ENCODE data around the gene KRT4.
"Not testable (repeated sequence)": the region's sequence is repeated elsewhere in the genome, so short reads cannot be mapped to it uniquely, and the experiment has no call there.

The KRT4 gene

DNA sequence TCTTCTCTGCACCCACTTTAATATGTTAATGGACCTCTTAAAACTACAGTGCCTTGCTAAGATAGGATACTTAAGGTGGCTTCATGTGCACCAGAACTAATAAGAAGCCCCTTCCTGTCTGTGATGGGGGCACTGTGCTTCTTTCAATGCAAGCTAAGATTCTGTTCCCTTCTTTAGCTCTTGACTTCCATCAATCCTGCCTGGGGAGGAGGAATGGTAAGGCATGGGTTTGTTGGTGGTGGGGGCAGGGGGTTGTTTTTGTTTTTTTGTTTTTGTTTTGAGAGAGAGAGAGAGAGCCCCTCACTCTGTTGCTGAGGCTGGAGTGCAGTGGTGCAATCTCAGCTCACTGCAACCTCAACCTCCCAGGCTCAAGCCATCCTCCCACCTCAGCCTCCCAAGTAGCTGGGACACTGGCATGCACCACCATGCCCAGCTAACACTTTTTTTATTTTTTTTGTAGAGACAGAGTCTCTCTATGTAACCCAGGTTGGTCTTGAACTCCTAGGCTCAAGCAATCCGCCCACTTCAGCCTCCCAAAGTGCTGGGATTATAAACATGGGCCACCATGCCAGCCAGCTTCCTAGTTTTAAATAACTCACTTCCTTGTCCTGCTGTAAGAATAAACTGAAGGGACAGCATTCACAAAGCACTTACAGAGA, 13.5 kb downstream of the KRT4 start:
- Mint-ChIP-seq H3K36me3 (ENCODE audit: low read depth) (no peaks in the 10 kb centered on the region), H3K9me3 (no peaks in the 10 kb centered on the region), H3K4me3 (no peak overlapping the region), H3K27me3 (no peaks in the 10 kb centered on the region), H3K4me1 (ENCODE audit: low read depth) (no peaks in the 10 kb centered on the region), H3K27ac (no peak overlapping the region)
- intact Hi-C loops (cut with micrococcal nuclease) = no loop called here

DNA sequence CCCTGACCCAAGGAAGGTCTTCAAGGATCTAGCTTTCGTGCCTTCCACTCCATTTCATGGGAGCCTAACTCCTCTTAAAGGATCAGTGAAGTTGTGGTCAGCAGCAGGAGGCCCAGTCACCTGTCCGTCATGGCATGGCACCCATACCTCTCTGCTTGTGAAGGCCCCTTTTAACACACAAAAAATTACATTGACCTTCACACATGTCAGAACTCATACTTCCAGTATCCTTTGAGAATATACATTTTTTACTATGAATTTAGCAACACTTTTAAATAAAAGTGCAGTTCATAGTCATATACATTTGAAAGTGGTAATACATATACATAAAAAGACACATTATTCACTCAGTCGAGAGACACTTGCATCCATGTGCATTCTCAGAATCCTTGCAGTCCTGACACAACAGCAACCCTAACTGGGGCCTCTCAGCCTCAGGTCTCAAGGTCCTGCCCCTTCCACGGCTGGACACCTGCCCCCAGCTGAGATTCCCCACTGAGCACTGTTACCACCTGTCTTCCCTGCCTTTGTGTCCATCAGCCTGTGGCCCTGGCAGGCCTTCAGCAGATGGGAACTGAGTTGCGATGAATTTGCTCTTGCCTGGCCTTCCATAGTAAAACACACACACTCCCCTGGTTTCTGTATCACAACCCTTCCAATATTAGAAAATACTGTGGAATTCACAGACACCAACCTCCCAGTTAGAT, 14.3 kb downstream of the KRT4 start:
- Mint-ChIP-seq H3K36me3 (ENCODE audit: low read depth) (no peaks in the 10 kb centered on the region), H3K27ac (no peak overlapping the region), H3K4me1 (ENCODE audit: low read depth) (no peaks in the 10 kb centered on the region), H3K27me3 (no peaks in the 10 kb centered on the region), H3K4me3 (no peak overlapping the region), H3K9me3 (no peaks in the 10 kb centered on the region)
- intact Hi-C loops (cut with micrococcal nuclease) = no loop called here

GRCh38 chr12:52798671-52799504, 15.0 kb downstream of the KRT4 start:
- no peaks in the 10 kb centered on the region for H3K36me3 Mint-ChIP-seq (ENCODE audit: low read depth)
- no peaks in the 10 kb centered on the region for H3K9me3 Mint-ChIP-seq
- intact Hi-C loops (cut with micrococcal nuclease) = no loop called here

GRCh38 chr12:52798003-52798670, 15.8 kb downstream of the KRT4 start:
- Mint-ChIP-seq H3K9me3 (no peaks in the 10 kb centered on the region), H3K4me3 (no peak overlapping the region), H3K27me3 (no peaks in the 10 kb centered on the region), H3K27ac (no peak overlapping the region), H3K4me1 (ENCODE audit: low read depth) (no peaks in the 10 kb centered on the region), H3K36me3 (ENCODE audit: low read depth) (no peaks in the 10 kb centered on the region)
- intact Hi-C loops (cut with micrococcal nuclease) = no loop called here

More at GRCh38 chr12:52798671-52799504, 15.0 kb downstream of the KRT4 start:
- no peak overlapping the region for H3K4me3 Mint-ChIP-seq
- H3K27me3 Mint-ChIP-seq = no peaks in the 10 kb centered on the region
- H3K27ac Mint-ChIP-seq = no peak overlapping the region
- no peaks in the 10 kb centered on the region for H3K4me1 Mint-ChIP-seq (ENCODE audit: low read depth)

DNA sequence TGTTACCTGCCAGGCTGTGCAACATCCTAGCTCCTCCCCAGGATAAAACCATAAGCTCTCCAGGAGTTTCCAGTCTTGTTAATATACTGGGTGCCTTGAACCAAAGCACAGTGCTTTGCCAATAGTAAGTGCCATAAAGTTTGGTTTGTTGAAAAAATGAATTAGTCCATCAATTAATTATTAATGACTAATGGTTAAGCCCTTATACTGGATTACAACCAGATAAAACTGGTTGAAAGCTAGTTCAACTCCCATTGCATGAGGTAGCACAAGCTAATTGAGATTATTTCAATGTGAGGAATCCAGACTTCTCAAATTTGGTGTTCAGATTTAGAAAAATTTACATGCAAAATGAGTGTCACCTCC, 16.4 kb downstream of the KRT4 start:
- no peaks in the 10 kb centered on the region for H3K36me3 Mint-ChIP-seq (ENCODE audit: low read depth)
- no peaks in the 10 kb centered on the region for H3K9me3 Mint-ChIP-seq
- no peaks in the 10 kb centered on the region for H3K27me3 Mint-ChIP-seq
- H3K4me1 Mint-ChIP-seq (ENCODE audit: low read depth) = no peaks in the 10 kb centered on the region
- H3K27ac Mint-ChIP-seq = no peak overlapping the region
- H3K4me3 Mint-ChIP-seq = no peak overlapping the region
- intact Hi-C loops (cut with micrococcal nuclease) = no loop called here

- Mint-ChIP-seq H3K27ac (no peak overlapping the region), H3K9me3 (no peaks in the 10 kb centered on the region), H3K4me1 (ENCODE audit: low read depth) (no peaks in the 10 kb centered on the region), H3K4me3 (no peak overlapping the region), H3K36me3 (ENCODE audit: low read depth) (no peaks in the 10 kb centered on the region), H3K27me3 (no peaks in the 10 kb centered on the region)
- intact Hi-C loops (cut with micrococcal nuclease) = no loop called here
Measured at GRCh38 chr12:52796839-52797528, 16.9 kb downstream of the KRT4 start.

GRCh38 chr12:52796429-52796794, 17.5 kb downstream of the KRT4 start:
- H3K4me3 Mint-ChIP-seq = no peak overlapping the region
- no peak overlapping the region for H3K27ac Mint-ChIP-seq
- no peaks in the 10 kb centered on the region for H3K9me3 Mint-ChIP-seq
- H3K4me1 Mint-ChIP-seq (ENCODE audit: low read depth) = no peaks in the 10 kb centered on the region
- no peaks in the 10 kb centered on the region for H3K36me3 Mint-ChIP-seq (ENCODE audit: low read depth)
- intact Hi-C loops (cut with micrococcal nuclease) = no loop called here
- H3K27me3 Mint-ChIP-seq = peaks cover 3% of the 10 kb centered on the region

DNA sequence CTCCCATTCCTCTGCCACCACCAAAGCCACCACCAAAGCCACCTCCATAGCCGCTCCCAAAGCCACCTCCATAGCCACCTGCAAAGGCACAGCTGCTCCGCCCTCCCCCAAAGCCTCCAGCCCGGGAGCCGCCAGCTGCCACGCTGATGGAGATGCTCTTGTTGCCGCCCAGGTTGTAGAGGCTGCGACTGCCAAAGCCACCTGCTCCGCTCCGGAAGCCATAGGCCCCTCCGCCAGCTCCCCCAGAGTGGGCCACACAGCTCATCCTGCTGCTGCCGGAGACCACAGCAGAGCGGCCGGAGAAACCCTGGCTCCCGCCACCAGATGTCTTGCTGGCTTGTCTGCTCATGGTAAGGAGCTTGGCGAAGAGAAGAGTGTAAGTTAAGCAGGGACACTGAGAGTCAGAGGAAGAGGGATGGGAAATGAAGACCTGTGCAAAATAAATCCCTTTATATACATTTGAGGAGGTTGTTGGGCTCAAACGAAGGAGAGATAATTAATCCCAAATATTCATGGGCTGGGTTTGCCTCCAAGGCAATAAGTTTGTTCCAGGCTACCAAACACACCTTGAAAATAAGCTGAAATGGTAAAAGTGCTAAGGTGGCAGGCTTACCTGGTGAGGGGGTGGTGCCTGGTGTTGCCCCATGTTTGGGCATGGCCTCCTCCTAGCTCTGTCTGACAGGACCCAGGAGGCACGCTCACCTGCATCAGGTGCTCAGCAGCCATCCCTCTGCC, 18.1 kb downstream of the KRT4 start, which contains the start of gene KRT3:
Gene KRT3 (minus strand): TSS at position 424 of the 735 bp plus-strand sequence. CDS start 75 bp downstream, at position 349.
- Mint-ChIP-seq H3K9me3 (no peaks in the 10 kb centered on the region), H3K27me3 (peaks cover 9% of the 10 kb centered on the region), H3K4me3 (no peak within 1 kb of the TSS), H3K4me1 (ENCODE audit: low read depth) (no peaks in the 10 kb centered on the region), H3K27ac (no peak within 1 kb of the TSS), H3K36me3 (ENCODE audit: low read depth) (no peaks in the 10 kb centered on the region)
- intact Hi-C loops (cut with micrococcal nuclease) = no loop called here

DNA sequence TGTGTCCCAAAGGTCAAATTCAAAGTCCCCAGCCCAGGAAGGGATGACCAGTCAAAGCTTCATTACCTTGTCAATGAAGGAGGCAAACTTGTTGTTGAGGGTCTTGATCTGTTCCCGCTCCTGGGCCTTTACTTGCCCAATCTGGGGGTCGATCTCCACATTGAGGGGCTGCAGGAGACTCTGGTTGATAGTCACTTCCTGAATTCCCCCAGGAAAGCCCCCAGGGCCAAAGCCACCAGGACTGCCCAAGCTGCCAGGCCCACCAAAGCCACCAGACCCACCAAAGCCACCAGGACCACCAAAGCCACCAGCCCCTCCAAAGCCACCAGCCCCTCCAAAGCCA, 18.6 kb downstream of the KRT4 start:
- intact Hi-C loops (cut with micrococcal nuclease); H3K9me3 Mint-ChIP-seq; H3K4me1 Mint-ChIP-seq (ENCODE audit: low read depth); H3K27ac Mint-ChIP-seq; H3K36me3 Mint-ChIP-seq (ENCODE audit: low read depth); H3K4me3 Mint-ChIP-seq: not testable (repeated sequence)
- H3K27me3 Mint-ChIP-seq = peaks cover 15% of the 10 kb centered on the region

- H3K9me3 Mint-ChIP-seq = no peaks in the 10 kb centered on the region
- no peak overlapping the region for H3K27ac Mint-ChIP-seq
- no peak overlapping the region for H3K4me3 Mint-ChIP-seq
- intact Hi-C loops (cut with micrococcal nuclease) = no loop called here
- H3K27me3 Mint-ChIP-seq = peaks cover 21% of the 10 kb centered on the region
- H3K36me3 Mint-ChIP-seq (ENCODE audit: low read depth) = no peaks in the 10 kb centered on the region
- no peaks in the 10 kb centered on the region for H3K4me1 Mint-ChIP-seq (ENCODE audit: low read depth)
Measured at GRCh38 chr12:52794479-52795331, 19.2 kb downstream of the KRT4 start.

DNA sequence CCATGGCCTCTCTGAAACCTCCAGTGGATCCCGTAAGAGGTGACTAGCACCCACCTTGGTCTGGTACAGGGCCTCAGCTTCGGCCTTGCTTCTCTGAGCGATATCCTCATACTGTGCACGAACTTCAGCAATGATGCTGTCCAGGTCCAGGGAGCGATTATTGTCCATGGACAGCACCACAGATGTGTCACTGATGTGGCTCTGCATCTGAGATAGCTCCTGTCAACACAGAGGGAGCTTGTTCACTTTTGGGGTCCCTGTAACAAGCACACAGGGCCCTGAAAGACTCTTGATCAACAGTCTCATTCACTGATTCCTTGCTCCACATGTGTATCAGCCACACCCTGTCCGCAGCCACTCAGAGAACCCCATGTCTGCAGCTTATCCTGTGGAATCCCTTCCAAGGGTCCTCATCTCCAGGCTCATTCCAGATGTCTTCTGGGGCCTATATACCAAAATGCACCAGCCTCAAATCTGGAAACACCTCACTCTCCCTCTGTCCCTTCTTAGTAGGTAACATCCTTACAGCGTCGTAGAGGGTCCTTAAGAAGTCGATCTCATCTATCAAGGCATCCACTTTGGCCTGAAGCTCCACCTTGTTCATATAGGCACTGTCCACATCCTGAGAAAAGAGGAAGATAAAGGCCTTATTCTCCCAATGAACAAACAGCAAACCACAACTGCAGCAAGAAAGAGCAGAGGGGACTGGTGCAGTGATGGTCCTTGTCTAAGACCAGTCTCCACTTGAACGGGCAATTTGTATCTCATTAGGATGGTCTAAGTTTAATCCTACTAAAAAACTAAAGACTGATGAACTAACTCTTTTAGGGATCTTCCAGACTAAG, 21.5 kb downstream of the KRT4 start:
- peaks cover 37% of the 10 kb centered on the region for H3K27me3 Mint-ChIP-seq
- intact Hi-C loops (cut with micrococcal nuclease) = no loop called here

More for the DNA sequence above, 21.5 kb downstream of the KRT4 start:
- Mint-ChIP-seq H3K9me3 (no peaks in the 10 kb centered on the region), H3K4me3 (no peak overlapping the region), H3K36me3 (ENCODE audit: low read depth) (no peaks in the 10 kb centered on the region), H3K27ac (no peak overlapping the region), H3K4me1 (ENCODE audit: low read depth) (no peaks in the 10 kb centered on the region)
